GM10847 (cell line): Measurements from ENCODE around the gene SUCO.

Experiments used
- POLR2A ChIP-seq: IDR thresholded peaks from 2 replicates; pipeline ENCODE4 v1.6.1; 2011; ENCODE audit not compliant: insufficient read length; ENCODE audit errors: extremely low read depth

Gene SUCO

DNA sequence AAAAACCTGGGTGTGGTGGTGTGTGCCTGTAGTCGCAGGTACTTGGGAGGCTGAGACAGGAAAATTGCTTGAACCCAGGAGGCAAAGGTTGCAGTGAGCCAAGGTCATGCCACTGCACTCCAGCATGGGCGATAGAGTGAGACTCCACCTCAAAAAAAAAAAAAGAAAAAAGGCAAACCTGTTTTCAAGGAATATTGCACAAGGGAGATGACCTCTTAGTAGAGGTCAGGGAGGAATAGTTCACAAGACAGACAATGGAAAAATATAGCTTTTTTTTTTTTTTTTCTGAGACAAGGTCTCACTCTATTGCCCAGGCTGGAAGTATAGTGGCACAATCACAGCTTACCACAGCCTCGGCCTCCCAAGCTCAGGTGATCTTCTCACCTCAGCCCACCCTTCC, 22.5 kb upstream of the SUCO start:
- TF ChIP-seq POLR2A, result no peak

DNA sequence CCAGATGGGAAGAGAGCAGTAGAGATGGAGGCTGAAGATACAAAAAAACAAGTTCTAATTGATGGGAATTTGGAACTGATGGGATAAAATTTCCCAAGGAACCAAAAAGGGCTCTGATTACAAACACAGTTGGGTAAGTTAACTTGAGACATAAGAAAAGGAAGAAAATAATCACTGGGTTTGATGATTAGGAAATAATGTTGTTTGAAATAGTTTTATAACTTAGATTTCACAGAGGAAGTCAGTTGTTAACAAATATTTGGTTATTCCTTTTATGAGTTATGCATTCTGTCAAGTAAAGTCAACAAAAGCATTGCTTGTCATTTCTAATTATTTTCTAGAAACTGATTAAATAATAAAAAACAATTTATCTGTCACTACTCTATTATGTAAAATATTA, 20.4 kb upstream of the SUCO start:
- no peak for TF ChIP-seq POLR2A

DNA sequence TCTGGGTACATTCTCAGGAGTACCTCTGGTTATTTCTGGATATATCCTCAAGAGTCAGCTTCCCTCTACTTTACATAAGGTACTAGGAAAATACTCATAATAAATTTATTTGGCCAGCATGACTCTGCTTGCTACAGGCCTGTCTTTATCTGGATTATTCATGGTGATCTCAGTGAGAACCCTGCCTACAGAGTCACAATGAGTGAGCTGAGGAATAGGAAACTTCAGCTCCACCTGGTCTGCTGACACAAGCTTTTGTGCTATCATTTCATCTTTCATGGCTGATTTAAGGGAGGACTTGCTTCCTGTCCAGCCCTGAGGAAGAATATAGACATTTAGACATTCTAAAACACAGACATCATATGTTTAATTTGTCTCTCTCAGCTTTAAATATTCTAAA, 19.5 kb upstream of the SUCO start:
- no peak for TF ChIP-seq POLR2A

DNA sequence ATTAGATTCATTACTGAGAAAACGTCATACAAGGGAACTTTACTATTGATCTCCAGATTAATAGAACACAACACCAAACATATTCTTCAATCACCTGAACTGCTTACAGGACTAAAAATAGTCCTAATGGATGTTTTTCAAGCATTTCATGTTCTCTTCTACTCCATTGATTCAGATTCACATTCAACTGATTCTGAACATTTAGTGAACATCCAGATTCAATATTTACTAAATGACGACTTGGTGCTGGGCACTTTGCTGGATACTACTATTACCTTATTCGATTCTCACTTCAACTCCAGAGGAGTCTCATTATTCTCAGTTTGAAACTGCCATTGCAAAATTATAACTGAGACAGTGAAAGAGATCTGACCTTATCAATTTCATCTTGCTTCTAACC, 18.8 kb upstream of the SUCO start:
- no peak for TF ChIP-seq POLR2A

DNA sequence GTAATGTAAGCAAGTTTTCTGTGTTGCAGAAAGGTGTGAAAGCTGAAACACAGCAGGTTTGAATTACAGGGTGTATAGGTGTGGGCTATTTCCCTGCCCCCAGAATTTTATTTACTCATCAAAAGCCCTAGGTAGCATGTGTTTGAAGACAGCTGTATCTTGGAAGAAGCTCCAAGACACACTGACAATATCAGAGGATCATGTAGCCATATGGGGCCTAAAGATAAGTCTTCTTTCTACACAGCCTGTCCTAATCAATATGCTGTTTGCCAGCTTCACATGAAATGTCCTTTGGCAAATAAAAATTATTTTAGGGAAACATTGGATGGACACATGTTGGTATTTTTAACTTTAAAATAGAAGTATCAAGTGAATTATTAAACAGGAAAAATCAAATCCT, 17.5 kb upstream of the SUCO start:
- TF ChIP-seq POLR2A, result no peak

DNA sequence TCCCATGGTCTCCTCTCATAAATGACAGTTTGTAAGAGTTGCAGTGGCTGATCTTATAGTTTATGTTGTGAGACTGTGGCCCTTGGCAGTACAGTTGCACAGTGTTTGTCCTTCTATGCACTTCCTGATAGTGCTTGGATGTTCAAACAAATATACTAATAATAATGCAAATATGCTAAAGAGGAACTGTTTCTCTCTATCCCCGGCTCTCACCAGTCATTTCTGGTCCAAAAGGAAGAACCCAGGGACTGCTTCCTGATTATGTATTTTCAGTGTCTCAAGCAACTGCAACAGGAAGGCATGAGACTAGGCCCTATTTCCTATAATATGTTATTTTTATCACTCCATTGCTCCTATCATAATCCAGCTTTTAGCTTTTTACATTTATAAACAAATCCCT, 17.0 kb upstream of the SUCO start:
- no peak for TF ChIP-seq POLR2A

DNA sequence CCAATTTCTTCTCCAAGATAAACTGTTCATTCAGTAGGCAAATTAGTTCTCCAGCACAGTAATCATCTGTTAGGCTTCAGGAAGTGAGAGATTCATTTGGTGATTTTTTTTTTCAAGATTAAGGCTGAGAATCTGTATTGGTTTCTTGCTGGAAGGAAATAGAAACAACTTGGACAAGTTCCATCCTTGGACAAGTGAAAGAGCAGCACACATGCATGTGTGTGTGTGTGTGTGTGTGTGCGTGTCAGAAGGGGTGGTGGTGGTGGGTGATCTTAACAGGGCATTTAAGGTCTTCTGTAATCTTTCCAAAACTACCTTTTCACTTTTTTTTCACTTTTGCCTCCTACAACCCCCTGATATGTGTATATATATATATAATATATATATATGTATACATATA, 15.9 kb upstream of the SUCO start:
- no peak for TF ChIP-seq POLR2A

DNA sequence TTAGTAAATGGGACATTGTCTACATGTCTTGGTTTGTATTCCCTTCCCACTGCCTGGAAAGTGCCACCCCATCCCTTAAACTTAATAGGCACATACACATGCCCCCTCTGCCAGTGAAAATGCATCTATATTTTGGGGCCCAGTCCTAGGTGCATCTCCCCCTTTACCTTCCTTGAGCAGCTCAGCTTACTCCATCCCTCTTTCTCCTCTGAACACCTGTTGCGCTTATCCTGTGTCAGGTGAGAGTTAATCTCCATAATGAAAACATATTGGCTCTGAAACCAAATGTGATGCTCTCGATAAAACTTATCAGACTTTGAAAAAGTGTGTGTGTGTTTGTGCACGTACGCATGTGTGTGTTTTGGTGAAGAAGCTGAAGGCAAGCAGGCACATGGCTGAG, 15.4 kb upstream of the SUCO start:
- no peak for TF ChIP-seq POLR2A

DNA sequence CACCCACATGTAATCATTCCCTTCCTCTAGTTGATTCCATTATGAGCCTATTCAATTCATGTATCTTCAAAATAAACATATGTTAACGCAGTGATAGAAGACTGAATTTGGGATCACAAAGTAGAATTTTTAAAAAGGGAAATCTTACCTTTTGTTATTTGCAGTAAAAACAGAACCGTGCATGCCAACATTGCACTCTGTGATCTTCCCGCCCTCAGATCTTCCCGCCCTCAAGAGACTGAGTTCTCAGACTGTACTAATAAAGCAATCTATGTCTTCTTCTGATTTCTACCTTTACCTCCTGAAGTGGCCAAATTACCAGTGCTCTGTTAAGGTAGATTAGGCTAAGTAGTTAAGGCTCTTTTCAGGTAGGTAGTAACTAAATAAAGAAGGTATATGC, 3.6 kb upstream of the SUCO start:
- no peak for TF ChIP-seq POLR2A

DNA sequence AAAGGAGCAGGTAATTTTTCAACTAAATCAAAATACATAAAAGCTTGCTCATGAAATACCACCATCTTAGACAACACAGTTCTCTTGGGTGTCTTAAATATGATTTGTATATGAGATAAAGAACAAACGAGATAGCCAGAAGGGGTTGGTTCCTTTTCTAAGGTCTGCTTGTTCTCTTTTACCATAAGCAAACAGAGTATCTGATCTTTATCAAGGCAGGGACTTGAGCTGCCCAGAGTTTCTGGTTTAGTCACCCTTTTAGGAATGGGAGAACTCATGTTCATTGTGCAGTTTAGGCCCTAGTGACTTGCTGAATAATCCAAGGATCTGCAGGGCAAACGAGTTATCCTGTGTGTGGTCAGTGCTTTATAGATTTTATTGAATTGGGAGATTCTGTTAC, 3.0 kb upstream of the SUCO start:
- TF ChIP-seq POLR2A, result no peak

DNA sequence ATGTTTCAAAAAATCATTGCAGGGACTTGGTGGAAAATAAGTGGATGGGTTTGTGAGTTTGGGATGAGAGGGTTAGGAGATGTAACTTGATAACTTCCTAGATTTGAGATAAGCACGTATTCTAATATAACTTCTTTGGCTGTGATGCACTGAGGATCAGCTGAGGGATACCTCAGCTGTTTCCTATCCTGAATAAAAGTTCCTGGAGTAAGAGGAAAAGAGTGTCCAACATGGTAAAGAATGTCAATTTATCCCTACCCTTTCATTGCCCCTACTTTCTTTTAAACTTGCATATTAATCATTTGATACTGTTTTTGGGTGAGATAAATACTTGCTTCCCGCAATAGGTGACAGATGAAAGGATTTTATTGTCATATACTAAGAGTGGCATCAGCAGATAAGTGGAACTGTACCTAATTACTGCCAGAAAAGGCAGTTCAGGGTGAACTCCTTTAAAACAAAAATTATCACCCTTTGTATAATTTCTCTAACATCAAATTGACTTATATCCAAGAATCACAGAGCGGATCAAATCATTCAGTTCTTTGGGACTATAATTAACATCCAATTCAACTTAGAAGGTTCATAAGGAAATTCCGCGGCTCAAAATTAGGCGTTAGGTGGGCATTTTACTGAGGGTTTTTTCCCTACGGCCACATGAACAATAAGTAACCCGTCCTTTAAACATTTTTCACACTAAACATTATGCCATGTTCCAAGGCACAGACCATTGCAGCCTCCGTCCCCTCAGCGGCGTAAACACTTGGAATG, 1.4 kb upstream of the SUCO start:
- no peak for TF ChIP-seq POLR2A

DNA sequence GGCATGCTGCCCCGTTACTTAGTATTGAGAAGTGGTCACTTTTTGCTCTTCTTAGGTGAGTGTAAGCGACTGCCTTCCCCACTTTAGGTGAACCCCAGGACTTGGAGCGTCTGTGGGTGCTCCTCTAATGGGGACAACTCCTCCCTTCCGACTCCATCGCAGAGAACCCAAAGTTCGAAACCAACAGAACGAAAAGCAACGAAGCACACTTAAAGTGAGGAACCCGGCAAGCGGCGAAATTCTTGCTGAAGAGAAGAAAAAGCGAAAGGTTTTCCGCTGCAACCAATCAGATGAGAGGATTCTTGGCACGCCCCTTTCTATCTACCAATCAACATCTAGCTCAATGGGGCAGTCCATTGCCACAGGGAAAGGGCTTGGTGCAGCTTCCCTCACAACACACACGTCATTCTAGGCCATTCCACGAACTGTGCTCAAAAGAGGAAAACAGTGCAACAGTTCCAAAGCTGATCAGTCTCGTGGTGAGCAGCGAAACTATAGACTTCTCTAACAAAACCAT, 709 bp upstream of the SUCO start:
- TF ChIP-seq POLR2A, result peak; percentile 19

DNA sequence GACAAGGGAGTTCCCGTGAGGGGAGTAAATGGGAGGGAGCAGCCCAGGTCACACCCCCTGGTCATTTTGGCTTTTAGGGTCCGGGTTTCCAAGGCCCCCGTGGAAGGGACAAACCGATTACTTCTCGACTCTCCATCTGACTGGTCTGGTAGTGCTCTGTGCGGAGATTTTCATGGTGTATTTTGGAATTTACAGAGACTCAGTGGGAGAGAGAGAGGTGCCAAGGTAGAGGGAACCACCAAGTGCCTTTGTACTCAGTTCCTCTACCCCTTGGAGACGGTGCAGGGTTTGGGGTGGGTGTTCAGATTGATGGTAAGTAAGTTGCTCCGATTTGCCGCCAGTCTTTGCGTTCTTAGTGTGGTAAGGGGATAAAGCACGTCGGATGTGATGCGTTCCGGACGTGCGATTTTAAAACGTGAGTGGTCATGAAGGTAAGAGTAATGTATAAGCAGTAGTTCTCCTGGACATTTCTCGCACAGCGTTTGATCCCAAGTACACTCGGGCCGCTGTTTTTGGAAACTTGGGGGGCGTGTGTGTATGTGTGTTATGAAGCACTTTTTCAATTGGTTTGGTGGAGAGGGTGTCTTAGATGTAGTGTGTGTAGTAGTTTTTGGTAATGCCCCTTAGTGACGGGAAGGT, 682 bp downstream of the SUCO start:
- no peak for TF ChIP-seq POLR2A

DNA sequence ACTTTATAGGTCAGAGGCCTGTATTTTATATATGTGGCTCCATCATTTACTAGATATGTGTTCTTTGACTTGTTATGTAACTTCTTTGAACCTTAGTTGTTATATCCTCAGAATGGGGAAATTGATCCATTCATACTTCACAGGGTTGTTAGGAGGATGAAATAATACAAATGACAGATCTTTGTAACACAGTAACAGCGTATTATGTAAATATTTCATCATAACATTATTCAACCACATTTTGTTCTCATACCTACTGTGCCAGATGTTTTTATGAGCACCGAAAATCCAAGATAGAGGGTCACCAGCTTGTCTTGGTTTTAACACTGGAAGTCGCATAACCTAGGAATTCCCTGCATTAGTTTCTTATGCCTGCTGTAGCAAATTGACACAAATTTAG, 3.3 kb downstream of the SUCO start:
- TF ChIP-seq POLR2A, result no peak

DNA sequence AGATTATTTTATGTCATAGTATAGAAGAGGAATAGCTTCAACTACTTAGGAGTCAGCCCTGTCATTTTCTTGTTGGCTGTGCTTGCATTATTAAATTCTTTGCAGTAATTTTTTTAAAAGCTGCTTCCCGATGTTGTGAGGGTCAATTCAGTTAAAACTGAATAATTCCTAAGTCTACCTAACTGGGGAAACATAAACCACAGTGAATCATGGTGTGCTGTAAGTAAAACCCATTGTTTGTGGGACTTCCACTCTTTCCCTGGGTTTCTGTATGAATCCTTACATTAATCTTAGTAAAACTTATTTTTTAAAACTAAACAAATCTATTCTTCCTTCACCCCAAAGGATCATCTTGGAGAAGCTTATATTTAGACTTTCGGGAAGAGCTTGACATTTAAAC, 4.4 kb downstream of the SUCO start:
- TF ChIP-seq POLR2A, result no peak

DNA sequence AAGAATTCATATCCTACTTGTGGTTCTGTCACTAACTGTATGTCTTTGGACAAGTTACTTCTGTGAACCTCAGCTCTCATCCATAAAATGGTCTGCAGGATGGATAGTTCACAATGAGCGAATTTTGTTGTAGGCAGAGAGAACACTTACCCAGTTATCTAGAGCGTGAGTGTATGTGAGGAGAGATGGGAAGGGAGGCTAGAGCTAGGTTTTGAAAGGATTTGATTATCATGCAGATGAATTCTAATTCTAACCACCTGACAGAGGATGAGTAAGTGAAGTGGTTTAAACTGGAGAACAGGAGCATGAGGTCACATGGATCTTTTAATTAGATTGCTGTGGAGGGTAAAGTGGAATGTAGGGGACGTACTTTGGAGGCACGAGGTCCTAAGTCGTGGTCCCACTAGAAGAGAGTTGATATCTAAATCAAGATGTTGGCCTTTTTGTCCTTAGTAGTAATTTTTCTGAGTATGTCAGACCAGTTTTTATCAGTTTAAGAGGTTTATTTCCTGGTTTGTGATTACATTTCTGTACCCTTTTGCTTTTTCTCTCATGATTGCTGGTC, 5.0 kb downstream of the SUCO start:
- no peak for TF ChIP-seq POLR2A

DNA sequence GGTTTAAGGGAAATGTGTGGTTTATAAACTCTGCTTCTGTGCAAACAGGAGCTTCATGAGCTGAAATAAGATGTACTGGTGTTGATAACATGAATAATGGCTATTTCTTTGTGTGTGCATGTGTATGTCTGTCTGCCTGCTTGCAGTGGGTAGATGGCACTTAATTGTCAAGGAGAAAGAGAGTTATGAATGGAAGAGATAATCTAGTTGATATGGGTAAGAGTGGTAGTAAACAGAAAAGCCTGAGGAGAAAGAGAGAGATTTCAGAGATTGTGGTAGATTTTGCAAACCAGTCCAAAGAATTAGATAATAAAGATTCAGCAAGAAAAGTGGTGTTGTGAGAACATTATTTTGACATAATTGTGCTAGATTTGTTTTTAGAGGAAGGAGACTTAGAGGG, 7.7 kb downstream of the SUCO start:
- TF ChIP-seq POLR2A, result no peak

DNA sequence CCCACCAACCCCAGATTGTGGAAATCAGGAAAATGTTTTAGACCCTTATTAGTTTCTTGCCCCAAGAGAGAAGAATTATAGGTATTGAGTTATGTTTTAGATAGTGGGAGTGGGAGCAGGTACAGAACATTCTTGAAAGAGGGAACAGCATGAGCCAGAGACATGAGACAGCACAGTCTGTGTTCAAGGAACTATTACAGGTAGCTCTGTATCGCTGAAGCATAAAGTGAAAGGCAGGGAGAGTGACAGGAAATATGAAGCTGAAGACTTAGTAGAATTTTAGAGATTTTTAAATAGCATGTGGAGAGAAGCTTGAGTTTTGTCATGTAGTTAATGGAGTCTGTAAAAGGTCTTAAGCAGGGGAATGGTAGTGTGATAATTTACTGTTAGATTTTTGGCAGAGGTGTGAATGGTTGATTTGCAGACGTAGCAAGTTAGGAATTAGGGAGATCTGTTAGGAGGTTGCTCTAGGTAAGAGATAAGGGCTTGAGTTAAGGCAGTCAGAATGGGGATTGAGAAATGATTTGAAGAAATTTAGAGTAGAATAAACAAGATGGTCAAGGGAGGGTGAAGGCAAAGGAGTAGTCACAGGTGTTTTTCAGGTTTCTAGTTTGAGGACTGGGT, 11.6 kb downstream of the SUCO start:
- TF ChIP-seq POLR2A, result no peak
